ENCODE data around the gene JADE1.

Gene JADE1

DNA sequence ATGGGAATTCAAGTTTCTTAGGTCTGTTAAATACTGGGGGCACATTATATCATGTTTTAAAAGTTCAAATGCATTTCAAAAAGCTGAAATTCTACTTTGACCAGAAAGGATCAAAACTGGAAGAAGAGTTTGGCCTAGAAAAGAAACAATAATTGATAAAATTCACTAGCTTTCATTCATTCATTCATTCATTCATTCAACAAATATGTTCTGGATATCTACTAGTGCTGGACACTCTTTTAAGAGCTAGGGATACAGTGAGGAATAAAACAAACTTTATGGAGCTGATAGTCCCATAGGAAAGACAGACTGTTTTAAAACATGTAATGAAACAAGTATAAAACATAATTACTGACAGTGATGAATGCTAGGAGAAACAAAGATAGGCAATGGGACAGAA, 106.0 kb downstream of the JADE1 start:
- TF ChIP-seq, protein P1, sequence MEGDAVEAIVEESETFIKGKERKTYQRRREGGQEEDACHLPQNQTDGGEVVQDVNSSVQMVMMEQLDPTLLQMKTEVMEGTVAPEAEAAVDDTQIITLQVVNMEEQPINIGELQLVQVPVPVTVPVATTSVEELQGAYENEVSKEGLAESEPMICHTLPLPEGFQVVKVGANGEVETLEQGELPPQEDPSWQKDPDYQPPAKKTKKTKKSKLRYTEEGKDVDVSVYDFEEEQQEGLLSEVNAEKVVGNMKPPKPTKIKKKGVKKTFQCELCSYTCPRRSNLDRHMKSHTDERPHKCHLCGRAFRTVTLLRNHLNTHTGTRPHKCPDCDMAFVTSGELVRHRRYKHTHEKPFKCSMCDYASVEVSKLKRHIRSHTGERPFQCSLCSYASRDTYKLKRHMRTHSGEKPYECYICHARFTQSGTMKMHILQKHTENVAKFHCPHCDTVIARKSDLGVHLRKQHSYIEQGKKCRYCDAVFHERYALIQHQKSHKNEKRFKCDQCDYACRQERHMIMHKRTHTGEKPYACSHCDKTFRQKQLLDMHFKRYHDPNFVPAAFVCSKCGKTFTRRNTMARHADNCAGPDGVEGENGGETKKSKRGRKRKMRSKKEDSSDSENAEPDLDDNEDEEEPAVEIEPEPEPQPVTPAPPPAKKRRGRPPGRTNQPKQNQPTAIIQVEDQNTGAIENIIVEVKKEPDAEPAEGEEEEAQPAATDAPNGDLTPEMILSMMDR (IDR thresholded peaks at IDR 0.05; ENCODE audit: low read depth, low read length, missing control alignments) = no peak

GRCh38 chr4:128916832-128917231, 107.3 kb downstream of the JADE1 start:
- TF ChIP-seq, protein P1 (IDR thresholded peaks at IDR 0.05; ENCODE audit: low read depth, low read length, missing control alignments) = no peak
- no peak overlapping the region for H3K4me3 ChIP-seq (replicated peaks; ENCODE audit: low read depth, low read length)
- no peak for DNase-seq (ENCODE audit: extremely low read depth, low read depth)

More for the DNA sequence above, 106.0 kb downstream of the JADE1 start:
- no peak overlapping the region for H3K4me3 ChIP-seq (replicated peaks; ENCODE audit: low read depth, low read length)
- DNase-seq (ENCODE audit: extremely low read depth, low read depth) = no peak

DNA sequence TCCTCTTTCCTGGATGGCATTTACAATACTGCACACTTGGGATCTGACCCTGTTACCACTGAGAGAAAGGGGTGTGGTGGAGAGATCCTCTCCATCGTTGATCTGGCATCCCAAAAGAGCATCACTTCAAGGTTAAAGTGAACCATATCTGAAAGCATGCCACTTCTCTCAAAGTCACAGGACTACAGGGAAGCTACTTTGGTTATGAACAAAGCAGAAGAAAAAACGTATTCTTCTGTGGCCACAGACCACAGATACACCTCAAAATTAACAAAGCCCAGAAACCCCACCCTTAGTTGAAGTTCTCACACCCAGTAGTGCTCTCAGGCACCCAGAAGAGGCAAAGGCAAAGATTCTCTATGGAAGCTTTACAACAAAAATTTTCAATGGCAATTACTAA, 108.3 kb downstream of the JADE1 start:
- no peak for DNase-seq (ENCODE audit: extremely low read depth, low read depth)
- TF ChIP-seq, protein P1 (IDR thresholded peaks at IDR 0.05; ENCODE audit: low read depth, low read length, missing control alignments) = no peak
- no peak overlapping the region for H3K4me3 ChIP-seq (replicated peaks; ENCODE audit: low read depth, low read length)

DNA sequence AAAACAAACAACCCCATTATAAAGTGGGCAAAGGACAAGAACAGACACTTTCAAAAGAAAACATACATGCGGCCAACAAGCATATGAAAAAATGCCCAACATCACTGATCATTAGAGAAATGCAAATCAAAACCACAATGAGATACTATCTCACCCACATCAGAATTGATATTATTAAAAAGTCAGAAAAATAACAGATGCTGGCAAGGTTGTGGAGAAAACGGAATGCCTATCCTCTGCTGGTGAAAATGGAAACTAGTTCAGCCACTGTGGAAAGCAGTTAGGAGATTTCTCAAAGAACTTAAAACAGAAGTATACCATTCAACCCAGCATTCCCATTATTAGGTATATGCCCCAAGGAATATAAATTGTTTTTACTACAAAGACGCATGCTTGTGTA, 112.5 kb downstream of the JADE1 start:
- TF ChIP-seq, protein P1 (IDR thresholded peaks at IDR 0.05; ENCODE audit: low read depth, low read length, missing control alignments) = no peak
- no peak for DNase-seq (ENCODE audit: extremely low read depth, low read depth)
- no peak overlapping the region for H3K4me3 ChIP-seq (replicated peaks; ENCODE audit: low read depth, low read length)
